ENCODE results near the gene KCNQ1.

Gene KCNQ1

DNA sequence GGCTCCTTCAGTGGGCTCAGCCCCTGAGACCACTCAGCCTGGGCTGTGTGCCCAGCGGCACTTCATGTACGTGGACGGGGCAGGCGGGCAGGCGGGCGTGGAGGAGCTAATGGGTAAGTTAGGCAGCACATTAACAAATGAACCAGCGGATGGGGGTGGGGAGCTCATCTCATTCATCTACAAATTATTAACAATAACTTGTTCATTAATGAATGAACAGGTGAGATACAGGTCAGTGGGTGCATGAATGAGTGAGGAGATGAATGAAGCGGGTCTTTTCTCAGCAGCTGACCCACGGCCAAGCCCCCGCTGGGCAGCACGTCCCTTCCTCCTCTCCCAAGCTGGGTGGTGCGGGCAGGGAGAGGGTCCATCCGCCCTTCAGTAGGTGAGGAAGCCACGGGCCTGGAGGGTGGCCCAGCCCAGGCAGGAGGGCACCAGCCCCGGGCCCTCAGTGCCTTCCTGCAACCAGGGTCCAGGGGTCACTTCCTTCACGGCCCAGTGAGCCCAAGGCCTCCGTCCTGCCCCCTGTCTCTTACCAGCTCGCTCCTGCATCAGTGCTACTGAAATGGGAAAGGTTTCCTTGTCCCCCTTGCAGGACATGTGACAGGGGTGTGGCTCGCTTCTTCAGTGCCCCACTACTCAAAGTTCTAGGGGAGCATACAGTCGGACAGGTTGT, 315.5 kb downstream of the KCNQ1 start:
- no peak for DNase-seq

DNA sequence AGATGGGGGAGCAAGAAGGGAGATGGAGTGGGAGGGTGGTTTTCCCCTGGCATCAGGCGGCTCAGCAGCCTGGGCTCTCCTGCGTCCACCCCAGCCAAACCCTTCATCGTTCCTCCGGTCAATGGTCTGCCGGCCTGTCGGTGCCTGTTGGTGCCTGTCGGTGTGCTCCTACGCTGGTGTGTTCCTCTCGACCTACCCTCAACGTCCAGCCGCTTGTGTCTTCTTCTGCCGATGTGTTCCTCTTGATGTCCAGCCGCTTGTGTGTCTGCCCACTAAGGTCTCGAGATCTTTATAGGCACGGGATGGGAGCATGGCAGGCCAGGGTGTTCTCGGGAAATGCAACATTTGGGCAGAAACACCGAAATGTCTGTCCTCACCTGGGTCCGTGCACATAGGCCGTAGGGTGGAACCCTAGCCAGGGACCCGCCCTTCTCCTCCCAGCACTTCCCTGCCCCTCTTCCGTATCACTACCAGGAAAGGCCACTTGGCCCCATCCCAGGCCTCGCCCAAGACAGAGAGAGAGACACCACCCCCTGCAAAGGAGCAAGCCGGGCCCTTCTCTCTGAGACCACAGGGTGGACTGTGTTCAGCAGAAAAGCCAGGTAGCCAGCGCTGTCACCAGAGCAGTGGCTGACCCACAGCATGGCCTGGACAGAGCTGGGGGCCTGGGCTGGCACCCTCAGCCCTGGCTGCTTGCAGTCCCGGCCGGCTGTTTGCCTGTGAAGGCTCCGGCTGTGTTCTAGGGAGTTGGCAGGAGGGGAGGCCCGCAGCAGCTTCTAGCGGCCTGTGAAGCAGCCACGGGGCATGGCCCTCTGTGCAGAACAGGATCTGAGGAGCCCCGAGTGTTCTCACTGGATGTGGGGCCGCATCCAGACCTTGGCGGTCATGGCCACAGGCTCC, 316.6 kb downstream of the KCNQ1 start:
- no peak for DNase-seq

DNA sequence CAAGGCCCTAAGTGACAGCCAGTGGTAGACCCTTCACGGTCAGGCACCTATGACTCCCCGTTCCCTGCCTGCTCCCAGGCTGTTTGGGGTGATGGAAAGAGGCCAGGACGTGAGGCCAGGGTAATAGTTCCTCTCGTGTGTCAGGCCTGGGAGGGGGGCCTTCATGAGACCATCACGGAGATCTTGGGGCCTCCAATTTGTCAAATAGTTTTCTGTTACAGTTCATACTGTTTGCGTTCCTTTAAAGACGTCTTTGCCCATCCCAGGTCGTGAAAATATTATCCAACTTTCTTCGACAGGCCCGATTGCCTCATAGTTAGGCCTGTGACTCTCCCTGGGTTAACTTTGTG, 317.2 kb downstream of the KCNQ1 start:
- no peak for DNase-seq

DNA sequence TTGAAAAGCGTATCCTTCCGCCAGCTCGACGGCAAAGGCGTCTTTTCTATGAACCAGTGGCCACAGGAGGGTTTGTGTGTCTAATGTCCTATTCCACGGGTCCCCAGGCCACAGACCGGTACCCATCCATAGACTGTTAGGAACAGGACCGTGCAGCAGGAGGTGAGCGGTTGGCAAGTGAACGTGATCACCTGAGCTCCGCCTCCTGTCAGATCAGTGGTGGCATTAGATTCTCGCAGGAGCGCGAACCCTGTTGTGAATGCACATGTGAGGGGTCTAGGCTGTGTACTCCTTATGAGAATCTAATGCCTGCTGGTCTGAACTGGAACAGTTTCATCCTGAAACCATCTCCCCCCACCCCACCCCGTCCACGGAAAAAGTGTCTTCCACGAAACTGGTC, 317.6 kb downstream of the KCNQ1 start:
- DNase-seq = no peak

DNA sequence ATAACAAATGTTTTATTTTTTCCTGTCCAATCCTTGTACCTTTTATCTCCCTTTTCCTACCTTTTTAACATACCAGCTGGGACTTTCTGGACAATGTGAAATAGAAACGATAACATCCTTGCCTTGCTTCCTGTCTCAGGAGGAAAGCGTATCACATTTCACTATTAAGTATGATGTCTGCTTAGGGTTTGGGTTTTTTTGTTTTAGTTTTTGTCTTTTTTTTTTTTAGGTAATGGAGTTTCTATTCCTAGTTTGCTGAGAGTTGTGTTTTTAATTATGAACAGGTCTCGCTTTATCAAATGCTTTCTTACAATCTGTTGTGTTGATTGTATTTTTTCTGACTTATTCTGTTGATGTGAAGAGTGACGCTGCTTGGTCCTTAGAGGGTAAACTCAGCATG, 319.2 kb downstream of the KCNQ1 start:
- no peak for DNase-seq

DNA sequence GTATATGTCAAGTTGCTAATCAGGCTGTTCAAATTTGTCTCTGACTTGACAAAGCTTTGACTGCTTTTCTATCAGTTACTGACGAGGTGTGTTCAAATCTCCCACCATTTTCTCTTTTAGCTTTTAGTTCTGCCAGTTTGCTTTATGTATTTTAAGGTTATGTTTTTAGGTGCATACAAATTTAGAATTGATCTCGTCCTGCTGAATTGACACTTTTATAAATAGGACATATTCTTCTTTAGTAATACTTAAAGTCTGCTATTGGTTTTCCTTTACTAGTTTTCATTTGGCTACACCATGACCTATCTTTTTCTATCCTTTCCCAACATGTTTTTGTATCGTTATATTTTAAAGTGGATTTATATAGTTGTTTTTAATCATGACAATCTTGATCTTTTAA, 320.7 kb downstream of the KCNQ1 start:
- no peak for DNase-seq

DNA sequence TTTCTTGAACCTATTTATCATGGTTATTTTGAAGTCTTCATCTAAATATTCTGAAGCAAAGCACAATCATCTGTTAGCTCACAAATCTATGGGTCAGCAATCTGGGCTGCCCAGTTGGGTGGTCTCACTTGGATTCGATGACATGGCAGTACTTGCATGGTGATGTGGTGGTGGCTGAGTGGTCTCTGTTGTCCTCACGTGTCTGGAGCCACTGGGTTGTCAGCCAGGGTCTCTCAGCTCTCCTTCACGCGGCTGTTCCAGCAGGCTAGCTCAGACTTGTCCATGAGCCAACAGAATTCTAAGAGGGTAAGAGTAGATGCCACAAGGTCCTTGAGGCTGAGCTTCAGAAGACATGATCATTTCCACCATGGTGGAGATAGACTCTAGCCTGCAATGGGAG, 321.4 kb downstream of the KCNQ1 start:
- DNase-seq = no peak

DNA sequence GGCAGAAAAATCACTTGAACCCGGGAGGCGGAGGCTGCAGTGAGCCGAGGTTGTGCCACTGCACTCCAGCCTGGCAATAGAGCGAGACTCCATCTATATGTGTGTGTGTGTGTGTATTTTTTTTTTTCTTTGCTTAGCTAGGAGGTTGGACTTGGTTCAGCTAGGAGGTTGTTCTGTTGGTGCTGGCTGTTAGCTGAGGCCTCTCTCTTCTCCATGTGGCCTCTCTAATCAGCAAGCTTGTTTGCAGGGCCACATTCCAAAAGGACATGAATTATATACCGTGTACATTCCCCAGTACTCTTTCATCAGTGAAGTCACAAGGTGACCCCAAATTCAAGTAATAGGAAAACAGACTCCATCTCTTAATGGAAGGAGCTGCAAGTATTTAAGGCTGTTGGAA, 322.3 kb downstream of the KCNQ1 start:
- DNase-seq = no peak

DNA sequence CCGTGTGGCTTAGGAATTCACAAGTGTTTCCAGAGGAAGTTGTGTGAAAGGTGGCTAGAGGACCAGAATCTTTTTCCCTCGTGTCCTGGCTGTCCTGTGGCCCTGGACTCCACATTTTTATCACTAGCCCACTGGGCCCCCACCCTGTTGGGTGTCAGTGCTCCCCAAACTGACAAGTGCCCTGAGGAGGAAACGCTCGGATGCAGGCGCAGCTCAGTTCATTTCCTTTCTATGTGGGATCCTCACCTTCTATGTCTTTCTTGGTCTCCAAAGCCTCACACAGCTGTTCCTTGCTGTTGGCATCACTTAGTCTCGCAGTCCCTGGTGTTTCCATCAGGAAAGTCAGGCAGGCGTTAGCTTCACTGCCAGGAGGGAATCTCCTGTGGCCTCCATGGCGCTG, 323.0 kb downstream of the KCNQ1 start:
- no peak for DNase-seq

DNA sequence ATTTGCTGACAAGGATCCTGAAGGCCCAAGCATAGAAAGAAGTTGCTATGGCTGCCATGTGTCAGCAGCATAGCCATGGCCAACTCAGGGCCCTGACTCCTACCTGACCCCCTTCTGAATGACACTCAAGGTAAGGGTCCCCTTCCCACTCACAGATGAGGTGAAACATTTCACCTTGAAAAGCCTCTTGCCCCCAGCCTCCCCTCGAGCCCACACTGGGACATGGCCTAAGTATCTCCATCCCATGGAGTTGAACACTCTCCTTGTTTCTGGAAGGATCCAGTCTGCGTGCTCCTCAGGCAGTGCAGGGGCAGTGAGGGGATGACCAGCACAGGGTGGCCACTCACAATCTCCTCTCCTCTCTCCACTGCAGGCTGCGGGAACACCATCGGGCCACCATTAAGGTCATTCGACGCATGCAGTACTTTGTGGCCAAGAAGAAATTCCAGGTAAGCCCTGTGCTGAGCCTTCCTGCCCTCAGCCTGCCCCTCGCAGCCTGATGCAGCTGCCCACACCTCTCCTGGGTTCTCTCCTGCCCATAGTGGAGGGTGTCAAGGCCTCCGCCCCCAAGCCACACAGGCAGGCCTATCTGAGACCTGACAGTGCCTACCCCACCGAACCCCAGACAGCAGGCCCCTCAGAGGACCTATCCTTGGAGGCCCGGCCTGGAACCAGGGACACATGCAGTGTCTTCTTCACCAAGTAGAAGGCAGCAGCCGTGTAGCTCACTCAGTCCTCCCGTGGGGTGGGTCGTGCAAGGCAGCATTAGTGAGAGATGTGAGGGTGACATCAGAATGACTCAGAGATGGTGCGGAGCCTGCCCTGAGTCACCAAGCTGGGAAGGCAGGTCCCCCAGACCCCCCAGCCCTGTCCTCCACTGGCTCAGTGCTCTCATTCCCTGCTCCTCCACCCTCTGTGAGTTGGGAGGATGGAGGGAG, 323.9 kb downstream of the KCNQ1 start:
- DNase-seq = no peak

DNA sequence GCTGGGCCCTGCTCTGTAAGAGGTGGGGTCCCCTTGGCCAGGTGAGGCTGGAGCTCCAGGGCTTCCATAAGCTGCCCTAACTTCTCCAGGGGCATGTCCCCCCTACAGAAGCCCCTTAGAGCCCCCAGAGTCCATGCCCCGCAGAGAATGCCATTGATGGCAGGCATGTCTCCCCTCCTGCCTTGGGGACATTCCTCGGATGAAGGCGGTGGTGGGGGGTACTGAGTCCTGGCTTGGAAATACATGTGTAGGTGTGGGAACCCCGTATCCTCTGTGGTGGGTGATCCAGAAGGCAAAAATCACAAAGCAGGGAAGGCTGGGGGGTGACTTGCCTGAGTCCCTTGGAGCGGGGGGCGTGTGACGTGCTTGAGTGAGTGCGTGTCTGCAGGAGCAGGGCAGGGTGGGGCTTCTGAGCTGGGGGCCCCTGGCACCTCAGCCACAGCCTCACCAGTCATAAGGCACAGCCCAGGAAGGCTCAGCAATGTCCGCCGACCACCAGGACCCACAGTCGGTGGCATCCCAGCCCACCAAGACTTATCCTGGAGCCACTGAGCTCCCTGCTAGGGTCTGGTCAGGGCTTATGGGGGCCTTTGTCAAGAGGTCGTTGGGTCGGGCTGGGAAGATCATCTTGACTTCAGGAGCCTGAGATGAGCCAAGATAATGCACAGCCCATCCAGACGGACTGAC, 324.7 kb downstream of the KCNQ1 start:
- no peak for DNase-seq

DNA sequence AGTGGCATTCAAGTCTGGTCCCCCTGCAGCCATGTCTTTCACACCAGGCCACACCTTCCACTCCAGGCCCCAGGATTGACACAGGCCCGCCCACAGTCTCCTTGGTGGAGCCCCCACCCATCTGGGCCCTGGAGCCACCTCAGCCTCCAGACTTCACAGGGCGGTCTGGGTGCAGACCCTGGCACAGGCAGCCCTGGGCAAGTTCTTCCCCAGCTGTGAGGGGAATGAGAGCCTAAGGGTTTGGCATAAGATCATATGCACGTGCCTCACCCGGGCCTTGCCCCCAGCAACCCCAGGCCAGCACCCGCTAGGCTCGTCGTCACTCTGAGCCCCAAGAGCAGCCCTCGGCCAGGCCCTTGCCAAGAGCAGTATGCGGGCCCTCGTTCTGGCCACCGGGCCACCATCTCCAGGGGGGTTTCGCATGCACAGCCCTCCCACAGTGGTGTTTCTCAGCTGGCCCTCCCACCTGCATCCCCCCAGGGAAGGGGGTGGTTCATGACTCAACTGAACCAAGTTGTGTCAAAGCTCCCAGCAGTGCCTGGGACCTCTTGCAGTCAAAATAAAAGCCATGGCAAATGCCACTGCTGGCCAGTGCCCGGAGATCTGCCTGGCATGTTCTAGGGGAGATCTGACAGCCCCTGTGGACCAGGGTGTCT, 325.4 kb downstream of the KCNQ1 start:
- DNase-seq = no peak

DNA sequence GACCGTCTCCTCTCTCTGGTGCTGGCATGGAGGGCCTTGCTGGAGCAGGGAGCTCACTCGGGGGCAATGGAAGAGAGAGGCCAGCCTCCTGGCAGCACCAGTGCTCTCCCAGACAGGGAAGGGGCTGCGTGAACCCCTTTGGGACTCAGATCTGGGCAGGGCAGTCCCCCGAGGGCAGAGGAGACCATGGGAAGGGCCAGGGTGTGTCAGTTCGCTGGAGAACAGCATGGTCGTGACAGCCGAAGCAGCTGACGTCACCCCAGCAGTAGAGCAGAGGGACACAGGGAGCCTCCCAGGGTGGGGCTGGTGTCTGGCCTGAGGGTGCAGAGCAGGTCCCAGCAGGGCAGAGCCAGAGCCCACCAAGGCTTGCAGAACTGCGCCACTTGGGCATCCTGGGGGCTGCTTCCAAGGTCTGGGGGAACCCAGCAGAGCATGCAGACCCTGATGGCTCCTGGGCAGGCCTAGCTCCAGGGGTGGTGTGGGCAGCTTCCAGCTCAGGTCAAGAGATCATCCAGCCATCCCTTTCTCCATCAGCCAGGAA, 326.0 kb downstream of the KCNQ1 start:
- no peak for DNase-seq

DNA sequence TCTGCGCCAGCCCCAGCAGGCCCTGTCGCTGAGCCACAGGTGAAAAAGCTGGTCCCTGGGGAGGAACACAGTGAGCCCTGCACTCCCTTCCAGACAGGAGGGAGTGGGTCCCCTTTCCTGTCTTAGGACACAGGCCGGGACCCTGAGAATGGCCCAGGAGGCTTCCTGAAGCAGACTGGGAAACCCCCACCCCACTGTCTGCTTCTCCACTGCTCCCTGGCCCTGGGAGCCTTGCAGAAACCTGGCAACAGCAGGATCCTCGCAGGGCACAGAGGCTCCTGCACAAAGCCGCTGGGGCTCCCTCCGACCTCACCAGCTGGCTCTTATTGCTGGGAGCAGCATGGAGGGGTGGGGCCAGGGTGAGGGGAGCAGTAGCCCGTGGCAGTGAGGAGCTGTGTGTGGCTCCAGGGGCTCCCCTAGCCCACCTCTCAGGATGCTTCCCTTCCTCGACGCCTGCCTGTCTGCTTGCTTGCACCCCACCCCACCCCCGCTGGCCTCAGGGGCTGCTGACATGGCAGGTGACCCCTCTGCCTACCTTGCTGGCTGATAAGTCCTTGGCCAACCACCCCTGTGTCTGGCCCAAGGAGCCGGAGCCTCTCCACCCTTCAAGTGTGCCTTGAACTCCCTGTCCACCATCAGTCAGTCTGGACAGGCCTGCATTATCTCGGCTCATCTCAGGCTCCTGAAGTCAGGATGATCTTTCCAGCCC, 327.1 kb downstream of the KCNQ1 start:
- no peak for DNase-seq

DNA sequence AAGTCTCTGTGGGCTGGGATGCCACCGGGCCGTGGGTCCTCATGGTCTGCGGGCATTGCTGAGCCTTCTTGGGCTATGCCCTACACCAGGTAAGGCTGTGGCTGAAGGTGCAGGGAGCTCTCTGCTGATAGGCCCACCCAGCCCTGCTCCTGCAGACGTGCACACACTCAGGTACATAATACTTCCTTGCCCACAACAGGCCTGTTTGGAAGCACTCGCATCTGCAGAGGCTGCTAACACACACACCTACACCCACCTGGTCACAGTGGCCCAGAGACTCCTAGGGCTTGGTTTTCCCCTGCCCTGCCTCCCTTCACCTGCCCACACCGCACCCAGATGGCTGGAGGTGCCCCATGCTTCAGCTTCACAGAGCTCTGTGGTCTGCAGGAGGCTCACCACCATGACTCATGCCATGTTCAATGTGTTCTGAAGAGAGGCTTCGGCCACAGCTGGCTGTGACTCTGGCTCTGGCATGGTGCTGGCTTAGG, 327.8 kb downstream of the KCNQ1 start:
- no peak for DNase-seq

DNA sequence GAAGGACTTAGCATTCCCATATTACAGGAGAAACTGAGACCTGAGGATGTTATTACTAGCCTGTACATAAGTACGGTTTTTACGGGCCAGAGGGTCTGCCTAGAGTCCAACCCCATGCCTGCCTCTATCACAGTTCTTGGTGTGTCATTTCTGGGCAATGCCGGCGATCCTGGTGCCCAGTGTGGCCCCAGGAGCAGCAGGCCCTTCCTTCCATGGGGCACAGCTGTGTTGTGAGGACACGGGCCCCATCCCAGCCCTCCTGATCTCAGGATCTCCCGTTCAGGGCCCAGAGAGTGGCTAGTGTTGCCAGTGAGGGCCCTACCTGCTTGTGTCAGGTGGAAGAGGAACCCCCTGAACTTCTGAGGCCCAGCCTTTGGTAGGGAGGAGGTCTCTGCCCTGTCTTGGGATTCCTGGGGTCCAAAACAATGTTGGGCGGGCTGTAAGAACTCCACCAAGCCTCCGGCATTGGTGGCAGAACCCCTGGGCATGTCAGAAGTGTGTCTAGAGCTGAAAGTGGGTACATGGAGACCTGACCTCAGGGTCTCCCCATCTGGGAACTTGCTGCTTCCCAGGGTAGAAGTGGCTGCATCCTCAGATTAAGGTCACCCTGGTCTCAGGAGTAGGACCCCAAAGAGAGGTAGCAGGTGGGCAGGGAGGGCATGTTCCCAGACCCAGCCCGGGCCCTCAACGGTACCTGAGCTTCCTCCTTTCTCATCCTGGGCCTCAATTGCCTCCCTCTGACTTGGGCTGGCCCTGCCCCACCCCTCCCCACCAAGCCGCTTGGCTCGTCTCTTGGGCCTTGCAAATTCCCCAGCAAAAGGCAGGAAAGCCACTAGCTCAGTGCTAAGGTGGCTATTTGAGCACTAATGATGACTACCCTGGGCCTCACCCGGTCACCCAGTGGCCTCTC, 329.6 kb downstream of the KCNQ1 start:
- no peak for DNase-seq

DNA sequence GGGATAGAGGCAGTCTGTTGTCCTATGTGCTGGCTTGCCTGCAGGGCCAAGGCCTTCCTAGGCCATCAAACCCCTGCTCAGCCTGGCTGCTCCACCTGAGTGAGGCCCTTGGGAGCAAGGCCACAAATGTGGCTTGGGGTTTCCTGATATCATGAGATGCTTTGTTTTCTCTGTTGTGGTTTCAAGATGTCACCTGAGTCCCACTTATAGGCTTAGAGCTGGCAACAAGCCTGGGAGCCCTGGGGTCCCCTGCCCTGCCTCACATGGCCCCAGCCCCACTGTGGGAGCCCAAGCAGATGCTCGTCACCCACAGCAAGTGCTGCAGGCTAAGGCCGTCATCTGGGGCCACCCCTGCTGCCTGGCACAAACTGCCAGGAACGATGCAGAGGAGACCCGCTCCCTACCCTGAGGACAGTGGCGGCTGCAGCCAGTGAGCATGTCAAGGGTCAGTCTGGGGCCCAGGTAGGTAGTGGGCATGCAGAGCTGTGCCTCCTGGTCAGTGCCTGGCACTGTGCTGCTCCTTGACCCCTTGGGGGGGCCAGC, 330.3 kb downstream of the KCNQ1 start:
- no peak for DNase-seq

DNA sequence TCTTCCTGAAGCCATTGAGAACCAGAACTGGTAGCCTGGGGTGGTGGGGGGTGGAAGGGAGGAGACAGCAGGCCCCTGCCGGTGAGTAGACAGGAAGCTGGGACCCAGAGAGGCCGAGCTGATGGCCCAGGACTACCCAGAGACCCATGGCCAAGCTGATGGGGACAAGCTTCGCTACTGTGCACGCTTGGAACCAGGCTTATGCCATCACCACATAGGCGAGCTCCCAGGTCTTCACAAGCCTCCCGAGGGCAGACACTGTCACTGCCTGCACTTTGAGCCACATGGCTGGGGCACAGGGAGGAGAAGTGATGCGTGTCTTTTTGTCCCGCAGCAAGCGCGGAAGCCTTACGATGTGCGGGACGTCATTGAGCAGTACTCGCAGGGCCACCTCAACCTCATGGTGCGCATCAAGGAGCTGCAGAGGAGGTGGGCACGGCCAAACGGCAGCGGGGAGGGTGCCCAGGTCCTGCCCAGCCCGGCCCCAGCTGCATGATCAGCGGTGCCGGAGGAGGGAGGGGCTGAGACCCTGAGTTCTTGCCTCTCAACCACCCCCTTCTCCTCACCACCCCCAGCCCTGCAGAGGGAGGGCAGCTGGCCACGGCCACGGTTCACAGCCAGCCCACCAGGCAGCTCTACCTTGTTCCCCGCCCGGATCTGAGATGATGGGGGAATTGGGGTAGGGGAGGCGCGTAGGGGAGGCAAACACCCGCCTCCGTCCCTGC, 331.0 kb downstream of the KCNQ1 start:
- DNase-seq = no peak

Data from NCI-H187 (cell line).